Peyer's patch (tissue), 4 donors: ENCODE data around the gene USP6NL. TPM values are rescaled to one million over a fixed set of nuclear protein-coding genes. Genes with fewer than 3 reads are reported as not detected.

Source experiments
- DNase-seq, 3 donors: peaks; one replicate each; pipeline ENCODE4 v3.0.0-alpha.2; 2017 to 2019
- H3K27ac ChIP-seq, 4 donors: fragments of 200-600 bp; sonication (generic); one replicate each; pipeline ENCODE4 v1.5.1; 2016 to 2019
- H3K27me3 ChIP-seq, 2 donors: fragments of 200-600 bp; sonication (generic); one replicate each; pipeline ENCODE4 v1.5.1; 2019
- H3K36me3 ChIP-seq, 3 donors: fragments of 200-600 bp; sonication (generic); one replicate each; pipeline ENCODE4 v1.5.1; 2016 to 2019
- H3K4me1 ChIP-seq, 4 donors: fragments of 200-600 bp; sonication (generic); one replicate each; pipeline ENCODE4 v1.5.1; 2016 to 2019
- H3K4me3 ChIP-seq, 4 donors: fragments of 200-600 bp; sonication (generic); 1 replicate in 3 of 4; 2 replicates in 1 of 4; pipeline ENCODE4 v1.5.1; 2016 to 2019; ENCODE audit warnings: mild to moderate bottlenecking in 1 of 4
- H3K9me3 ChIP-seq, 4 donors: fragments of 200-600 bp; sonication (generic); one replicate each; pipeline ENCODE4 v1.5.1; 2016 to 2019; ENCODE audit warnings: mild to moderate bottlenecking in 1 of 4
- CTCF ChIP-seq, 6 experiments: fragments of 450-650 bp in 4 of 6; fragments of 200-600 bp in 2 of 6; sonication (generic) in 1 of 6; IDR thresholded peaks; one replicate each; pipeline ENCODE4 v1.5.1; 2017 to 2019; ENCODE audit warnings: antibody characterized with exemption in 6 of 6, mild to moderate bottlenecking in 3 of 6, moderate library complexity in 1 of 6
- POLR2A ChIP-seq, 2 donors: fragments of 450-650 bp; IDR thresholded peaks; one replicate each; pipeline ENCODE4 v1.5.1; 2017; ENCODE audit warnings: antibody characterized with exemption in 2 of 2, mild to moderate bottlenecking in 2 of 2, moderate library complexity in 2 of 2
- total RNA-seq, 4 donors: library from RNA; depleted of rRNA; stranded (reverse); fragments of >200 nt; gene quantifications; one replicate each; pipeline ENCODE4 v1.1.0, GENCODE V29; 2016

USP6NL gene
- total RNA-seq, 4 donors from 2014 or later = 15.0 to 52.8 (median 19.3) TPM

- DNase-seq = no peak
- H3K27ac ChIP-seq = no peak overlapping the region
- H3K4me3 ChIP-seq = no peak overlapping the region
- H3K4me1 ChIP-seq = peaks cover 0 to 4% (median 0%) of the 10 kb centered on the region in 4 donors
- TF ChIP-seq CTCF (IDR thresholded peaks at IDR 0.05) (no peak), POLR2A (IDR thresholded peaks at IDR 0.05) (no peak)
- H3K27me3 ChIP-seq = no peaks in the 10 kb centered on the region
- no peaks in the 10 kb centered on the region for H3K36me3 ChIP-seq
- no peaks in the 10 kb centered on the region for H3K9me3 ChIP-seq
Measured at GRCh38 chr10:11573497-11573896, 38.0 kb downstream of the USP6NL start.

- no peak overlapping the region for H3K4me3 ChIP-seq
- DNase-seq = no peak
- H3K27me3 ChIP-seq = no peaks in the 10 kb centered on the region
- H3K27ac ChIP-seq = no peak overlapping the region
- H3K4me1 ChIP-seq = peaks cover 0 to 4% (median 0%) of the 10 kb centered on the region in 4 donors
- no peak for TF ChIP-seq POLR2A (IDR thresholded peaks at IDR 0.05)
- no peak for TF ChIP-seq CTCF (IDR thresholded peaks at IDR 0.05)
- no peaks in the 10 kb centered on the region for H3K36me3 ChIP-seq
- no peaks in the 10 kb centered on the region for H3K9me3 ChIP-seq
Measured at GRCh38 chr10:11570751-11571150, 40.7 kb downstream of the USP6NL start.

GRCh38 chr10:11569471-11569870 is 42.0 kb downstream of the USP6NL start:
- Histone ChIP-seq H3K27me3 (no peaks in the 10 kb centered on the region), H3K4me3 (no peak overlapping the region), H3K36me3 (no peaks in the 10 kb centered on the region), H3K27ac (no peak overlapping the region), H3K9me3 (no peaks in the 10 kb centered on the region), H3K4me1 (no peaks in the 10 kb centered on the region)
- DNase-seq = no peak
- TF ChIP-seq CTCF (IDR thresholded peaks at IDR 0.05) = no peak
- no peak for TF ChIP-seq POLR2A (IDR thresholded peaks at IDR 0.05)

GRCh38 chr10:11568578-11568977 is 42.9 kb downstream of the USP6NL start:
- no peak overlapping the region for H3K27ac ChIP-seq
- TF ChIP-seq POLR2A (IDR thresholded peaks at IDR 0.05) (no peak), CTCF (IDR thresholded peaks at IDR 0.05) (no peak)
- H3K4me1 ChIP-seq = no peaks in the 10 kb centered on the region
- DNase-seq = no peak
- no peaks in the 10 kb centered on the region for H3K36me3 ChIP-seq
- H3K4me3 ChIP-seq = no peak overlapping the region
- no peaks in the 10 kb centered on the region for H3K27me3 ChIP-seq
- no peaks in the 10 kb centered on the region for H3K9me3 ChIP-seq

GRCh38 chr10:11564741-11565140 is 46.7 kb downstream of the USP6NL start:
- no peak overlapping the region for H3K4me3 ChIP-seq
- H3K27me3 ChIP-seq = no peaks in the 10 kb centered on the region
- H3K4me1 ChIP-seq = peaks cover 0 to 6% (median 0%) of the 10 kb centered on the region in 4 donors
- no peak overlapping the region for H3K27ac ChIP-seq
- DNase-seq = no peak
- H3K9me3 ChIP-seq = no peaks in the 10 kb centered on the region
- TF ChIP-seq CTCF (IDR thresholded peaks at IDR 0.05) (no peak), POLR2A (IDR thresholded peaks at IDR 0.05) (no peak)
- H3K36me3 ChIP-seq = no peaks in the 10 kb centered on the region

- no peak for DNase-seq
- H3K9me3 ChIP-seq = no peaks in the 10 kb centered on the region
- TF ChIP-seq CTCF (IDR thresholded peaks at IDR 0.05) (no peak), POLR2A (IDR thresholded peaks at IDR 0.05) (no peak)
- no peak overlapping the region for H3K27ac ChIP-seq
- H3K27me3 ChIP-seq = no peaks in the 10 kb centered on the region
- peaks cover 0 to 8% (median 0%) of the 10 kb centered on the region in 4 donors for H3K4me1 ChIP-seq
- no peak overlapping the region for H3K4me3 ChIP-seq
- H3K36me3 ChIP-seq = no peaks in the 10 kb centered on the region
Measured at GRCh38 chr10:11563936-11564335, 47.5 kb downstream of the USP6NL start.
